AML-193 (cell line): ENCODE data around the gene NOXRED1.
A peak's percentile ranks its signal among the peaks of the same experiment; 100 is the strongest.
"Not testable (repeated sequence)": the region's sequence is repeated elsewhere in the genome, so short reads cannot be mapped to it uniquely, and the experiment has no call there.

ENCODE experiments used
- DNase-seq, 2 experiments: peaks; one replicate each; lab custom pipeline; 2025; lab: John Stamatoyannopoulos, UW

The NOXRED1 gene, protein sequence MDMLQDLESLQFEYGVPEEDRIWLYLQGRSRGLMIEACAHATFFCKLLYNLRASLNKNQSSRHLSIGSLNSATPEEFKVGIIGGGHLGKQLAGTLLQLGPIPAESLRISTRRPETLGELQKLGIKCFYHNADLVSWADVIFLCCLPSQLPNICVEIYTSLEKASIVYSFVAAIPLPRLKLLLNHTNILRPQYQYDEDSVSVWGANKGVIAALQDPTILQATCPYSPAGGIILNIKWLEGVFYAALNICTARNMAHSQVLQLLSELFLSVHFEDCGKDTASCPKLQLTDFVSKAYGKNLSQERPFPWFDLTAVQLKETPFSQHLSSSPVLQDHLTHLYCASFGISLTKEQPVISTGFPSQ

GRCh38 chr14:77423423-77423822 lies at the start of gene NOXRED1:
NOXRED1 (minus strand) TSS chr14:77423523; CDS start chr14:77422889, 634 bp downstream.
- DNase-seq = no peak

- no peak for DNase-seq
Measured at GRCh38 chr14:77470224-77470870, 47.0 kb upstream of the NOXRED1 start.

DNA sequence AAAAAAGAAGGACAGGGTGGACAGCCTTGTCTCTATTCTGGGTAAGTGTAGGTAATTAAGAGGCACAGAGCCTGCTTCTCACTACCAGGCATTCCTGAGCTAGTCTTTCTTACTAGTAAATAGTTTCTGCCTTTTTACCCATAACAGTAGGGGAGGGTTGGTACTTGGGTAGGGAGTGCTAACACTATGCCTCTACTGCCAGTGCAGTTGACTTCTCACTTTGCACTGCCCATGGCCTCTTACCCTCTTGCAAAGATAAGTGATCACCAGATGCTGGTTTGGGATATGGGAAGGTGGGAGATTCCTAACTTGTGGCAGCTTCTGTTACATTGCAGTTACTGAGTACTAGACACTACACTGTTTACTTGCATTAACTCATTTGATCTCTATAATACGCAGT lies 46.2 kb upstream of the NOXRED1 start:
- DNase-seq = no peak

DNA sequence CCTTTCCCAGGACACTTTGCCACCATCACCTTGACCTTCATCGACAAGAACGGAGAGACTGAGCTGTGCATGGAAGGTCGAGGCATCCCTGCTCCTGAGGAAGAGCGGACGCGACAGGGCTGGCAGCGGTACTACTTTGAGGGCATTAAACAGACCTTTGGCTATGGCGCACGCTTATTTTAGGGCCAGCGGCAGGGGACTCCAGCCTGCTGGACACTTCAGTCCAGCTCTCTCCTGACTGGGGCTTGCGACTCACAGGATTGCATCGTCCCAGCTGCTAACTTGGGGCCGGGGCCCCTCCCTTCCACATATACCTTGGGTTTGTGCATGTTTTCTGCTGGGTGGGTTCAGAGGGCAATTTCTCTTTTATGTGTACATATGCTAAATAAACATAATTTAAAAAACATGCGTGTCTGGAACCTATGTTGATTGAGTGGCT lies 45.8 kb upstream of the NOXRED1 start:
- no peak for DNase-seq

DNA sequence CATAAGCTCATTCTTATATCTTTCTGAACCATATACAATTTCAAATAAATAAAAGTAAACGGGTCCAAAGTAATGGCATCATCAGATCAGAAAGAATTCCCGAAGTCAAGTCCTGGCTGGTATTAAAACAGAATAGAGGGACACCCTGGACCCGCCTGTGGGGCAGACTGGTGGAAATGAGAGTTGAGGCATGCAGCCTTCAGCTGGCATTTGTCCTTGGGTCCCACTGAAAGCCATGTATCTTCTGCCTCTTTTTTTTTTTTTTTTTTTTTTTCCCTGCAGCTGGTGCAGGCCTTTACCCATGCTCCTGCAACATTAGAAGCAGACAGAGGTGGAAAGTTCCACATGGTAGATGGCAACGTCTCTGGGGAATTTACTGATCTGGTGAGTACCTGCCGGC lies 44.5 kb upstream of the NOXRED1 start:
- no peak for DNase-seq

DNA sequence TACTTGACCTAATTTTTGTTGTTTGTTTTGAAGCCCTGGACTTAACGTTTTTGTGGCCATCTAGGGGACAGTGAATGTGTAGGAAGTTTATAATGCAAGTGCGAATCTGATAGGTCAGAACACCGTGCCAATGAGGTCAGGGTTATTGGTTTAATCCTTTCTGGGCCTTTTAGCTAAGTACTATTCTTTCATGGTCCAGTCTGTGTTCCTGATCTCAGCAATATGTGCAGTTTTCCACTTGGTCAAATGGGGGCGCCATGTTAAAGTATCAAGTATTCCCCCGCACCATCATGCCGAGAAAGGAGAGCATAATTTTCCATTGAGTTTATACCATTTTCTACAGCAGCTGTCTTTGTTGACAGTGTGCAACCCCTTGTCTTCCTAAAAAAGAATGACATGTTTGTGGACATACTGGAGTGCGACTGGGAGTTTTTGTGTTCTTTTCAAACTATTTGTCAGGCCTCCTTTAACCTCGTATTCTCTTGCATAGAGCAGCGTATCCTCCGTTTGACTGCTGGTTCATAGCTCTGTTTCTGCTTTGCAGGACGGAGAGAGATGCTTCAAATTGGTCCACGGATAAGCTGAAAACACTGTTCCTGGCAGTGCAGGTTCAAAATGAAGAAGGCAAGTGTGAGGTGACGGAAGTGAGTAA lies 35.9 kb upstream of the NOXRED1 start:
- peak; percentile 50 to 64 for DNase-seq

- peak; percentile 16 to 25 for DNase-seq
Measured at GRCh38 chr14:77458249-77458950, 35.1 kb upstream of the NOXRED1 start.

GRCh38 chr14:77457522-77458248 lies 34.4 kb upstream of the NOXRED1 start, which contains the start of the genes AHSA1 and VIPAS39:
AHSA1 (plus strand) TSS chr14:77458093; CDS start chr14:77458190, 97 bp downstream.
VIPAS39 (minus strand) TSS chr14:77457601; CDS start chr14:77454102, 3,499 bp downstream.
- DNase-seq = peak; percentile 97 to 99

GRCh38 chr14:77457115-77457521 lies 33.8 kb upstream of the NOXRED1 start:
- no peak for DNase-seq

GRCh38 chr14:77455966-77456640 lies 32.8 kb upstream of the NOXRED1 start:
- DNase-seq = no peak

DNA sequence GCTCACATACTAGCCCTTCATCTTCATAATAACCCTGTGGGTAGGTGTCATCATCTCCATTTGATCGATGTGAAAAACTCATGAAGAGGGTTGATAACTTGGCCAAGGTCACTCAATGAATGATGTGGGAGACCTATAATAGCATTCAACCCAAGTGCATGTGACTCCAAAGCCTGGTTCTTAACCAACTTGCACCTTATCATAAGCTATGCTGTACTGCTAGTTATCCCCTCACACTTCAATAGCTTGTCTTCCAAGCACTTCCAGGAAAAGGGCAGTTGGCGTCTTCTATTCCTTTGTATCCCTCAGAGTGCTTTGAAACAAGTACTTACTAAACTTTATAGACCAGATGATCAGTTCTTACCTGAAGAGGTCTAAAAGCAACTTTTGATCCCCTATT lies 18.9 kb upstream of the NOXRED1 start:
- no peak for DNase-seq

- DNase-seq = no peak
Measured at GRCh38 chr14:77439861-77440260, 16.5 kb upstream of the NOXRED1 start.

DNA sequence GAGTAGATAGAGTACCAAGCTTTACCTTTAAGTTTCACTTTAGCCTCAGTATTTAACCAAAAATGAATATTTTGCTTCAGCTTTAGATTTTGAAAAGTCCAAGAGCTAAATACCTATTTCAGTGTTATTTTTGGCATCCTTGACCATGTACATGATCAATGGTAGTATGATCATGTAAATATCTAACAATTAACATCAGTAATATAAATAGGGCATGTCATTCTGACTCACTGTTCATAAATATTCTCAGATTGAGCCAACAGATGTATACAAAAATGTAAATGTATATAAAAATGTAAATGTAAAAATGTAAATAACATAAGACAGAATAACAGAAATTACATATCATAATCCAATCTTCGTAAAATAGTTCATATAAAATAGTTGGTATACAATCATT lies 15.3 kb upstream of the NOXRED1 start:
- no peak for DNase-seq

DNA sequence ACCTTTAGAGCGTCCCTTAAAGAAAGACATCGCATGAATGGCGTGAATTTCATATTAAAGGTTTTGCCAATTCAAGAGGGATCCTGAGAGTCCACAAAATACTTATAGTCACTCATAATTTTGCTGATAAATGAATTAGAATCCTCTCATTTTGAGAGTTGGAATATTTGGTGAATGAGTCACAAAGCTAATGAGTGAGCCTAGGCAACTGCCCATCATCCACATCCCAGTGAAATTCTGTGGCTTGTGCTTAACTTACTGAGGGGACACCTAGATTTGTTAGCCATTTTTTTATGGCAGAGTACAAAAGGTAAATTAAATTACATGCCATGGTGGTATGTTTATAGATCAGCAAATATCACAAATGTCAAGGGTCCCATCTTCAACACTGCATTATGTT lies 12.7 kb upstream of the NOXRED1 start:
- no peak for DNase-seq

DNA sequence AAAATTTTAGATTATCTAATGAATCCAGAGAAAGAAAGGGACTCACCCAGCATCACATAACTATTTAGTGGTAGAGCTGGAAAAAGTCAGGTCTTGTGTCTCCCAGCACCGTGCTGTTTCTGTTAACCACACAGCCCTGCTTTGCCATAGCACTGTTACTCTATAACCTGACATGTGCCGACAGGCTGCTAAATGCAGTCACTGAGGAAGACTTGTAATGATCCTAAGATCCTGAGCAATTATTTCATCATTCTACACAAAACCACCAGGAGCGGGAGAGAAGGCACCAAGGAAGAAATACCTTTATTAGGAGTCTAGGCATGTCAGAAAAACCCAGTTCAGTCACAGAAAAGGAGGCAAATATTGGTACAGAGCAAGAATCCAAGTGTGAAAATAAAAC lies 3.1 kb upstream of the NOXRED1 start:
- no peak for DNase-seq

DNA sequence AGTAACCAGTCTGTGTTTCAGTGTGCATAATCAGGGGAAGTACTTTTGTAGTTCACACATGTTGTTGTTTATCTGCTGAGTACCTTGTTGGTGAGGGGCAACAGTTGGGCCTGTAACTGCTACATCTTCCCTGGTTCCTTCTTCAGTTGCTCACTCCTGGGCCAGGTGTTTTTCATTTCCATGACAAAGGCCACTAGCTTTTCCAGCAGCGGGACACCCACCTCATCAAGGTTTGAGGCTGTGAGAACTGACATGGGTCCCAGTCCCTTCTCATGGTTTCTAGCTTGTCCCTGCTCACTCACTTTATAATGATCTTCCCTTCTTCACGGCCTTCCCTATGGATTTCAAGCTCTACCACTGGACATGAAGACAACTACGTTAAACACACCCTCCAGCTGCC lies 1.5 kb upstream of the NOXRED1 start:
- no peak for DNase-seq

DNA sequence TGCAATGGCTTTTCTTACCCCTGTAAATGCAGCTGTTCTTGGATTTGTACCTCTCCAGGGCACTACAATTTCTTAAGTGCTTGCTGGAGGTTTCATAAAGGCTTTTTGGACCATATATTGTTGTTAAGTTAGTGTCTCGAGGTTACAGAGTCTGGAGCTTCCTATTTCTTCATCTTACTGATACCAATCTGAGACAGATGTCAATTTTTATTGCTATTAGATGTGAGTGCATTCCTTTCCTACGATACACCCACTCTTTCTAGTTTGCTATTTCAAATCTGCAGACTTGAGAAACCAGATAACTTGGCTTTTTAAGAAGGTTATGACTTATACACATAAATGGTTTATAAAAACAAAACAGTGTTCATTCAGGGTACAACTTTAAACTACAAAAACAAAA lies 2.1 kb downstream of the NOXRED1 start:
- no peak for DNase-seq

DNA sequence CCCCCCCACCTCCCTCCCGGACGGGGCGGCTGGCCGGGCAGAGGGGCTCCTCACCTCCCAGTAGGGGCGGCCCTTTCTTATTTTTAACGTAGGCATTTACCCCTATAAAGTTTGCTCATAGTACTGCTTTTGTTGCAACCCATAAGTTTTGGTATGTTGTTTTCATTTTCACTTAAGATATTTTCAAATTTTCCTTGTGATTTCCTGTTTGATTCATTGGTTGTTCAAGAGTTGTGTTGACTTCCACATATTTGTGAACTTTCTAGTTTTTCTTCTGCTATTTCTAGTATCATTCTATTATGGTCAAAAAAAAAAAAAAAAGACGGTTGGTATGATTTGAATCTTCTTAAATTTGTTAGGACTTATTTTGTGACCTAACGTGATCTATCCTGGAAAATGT lies 6.5 kb downstream of the NOXRED1 start:
- DNase-seq = no peak

DNA sequence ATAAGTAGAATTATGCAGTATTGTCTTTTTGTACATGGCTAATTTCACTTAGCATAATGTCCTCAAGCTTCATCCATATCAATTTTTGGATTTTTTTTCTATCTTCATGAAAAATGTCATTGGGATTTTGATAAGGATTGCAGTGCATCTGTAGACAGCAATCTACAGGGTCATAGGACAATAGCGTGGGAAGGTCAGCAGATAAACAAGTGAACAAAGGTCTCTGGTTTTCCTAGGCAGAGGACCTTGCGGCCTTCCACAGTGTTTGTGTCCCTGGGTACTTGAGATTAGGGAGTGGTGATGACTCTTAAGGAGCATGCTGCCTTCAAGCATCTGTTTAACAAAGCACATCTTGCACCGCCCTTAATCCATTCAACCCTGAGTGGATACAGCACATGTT lies 7.2 kb downstream of the NOXRED1 start:
- not testable (repeated sequence) for DNase-seq

- not testable (repeated sequence) for DNase-seq
Measured at GRCh38 chr14:77415403-77416030, 7.8 kb downstream of the NOXRED1 start.
